ENCODE measurements around the gene SFMBT2.
A peak's percentile ranks its signal among the peaks of the same experiment; 100 is the strongest.
"Not testable (repeated sequence)": the region's sequence is repeated elsewhere in the genome, so short reads cannot be mapped to it uniquely, and the experiment has no call there.

The SFMBT2 gene

DNA sequence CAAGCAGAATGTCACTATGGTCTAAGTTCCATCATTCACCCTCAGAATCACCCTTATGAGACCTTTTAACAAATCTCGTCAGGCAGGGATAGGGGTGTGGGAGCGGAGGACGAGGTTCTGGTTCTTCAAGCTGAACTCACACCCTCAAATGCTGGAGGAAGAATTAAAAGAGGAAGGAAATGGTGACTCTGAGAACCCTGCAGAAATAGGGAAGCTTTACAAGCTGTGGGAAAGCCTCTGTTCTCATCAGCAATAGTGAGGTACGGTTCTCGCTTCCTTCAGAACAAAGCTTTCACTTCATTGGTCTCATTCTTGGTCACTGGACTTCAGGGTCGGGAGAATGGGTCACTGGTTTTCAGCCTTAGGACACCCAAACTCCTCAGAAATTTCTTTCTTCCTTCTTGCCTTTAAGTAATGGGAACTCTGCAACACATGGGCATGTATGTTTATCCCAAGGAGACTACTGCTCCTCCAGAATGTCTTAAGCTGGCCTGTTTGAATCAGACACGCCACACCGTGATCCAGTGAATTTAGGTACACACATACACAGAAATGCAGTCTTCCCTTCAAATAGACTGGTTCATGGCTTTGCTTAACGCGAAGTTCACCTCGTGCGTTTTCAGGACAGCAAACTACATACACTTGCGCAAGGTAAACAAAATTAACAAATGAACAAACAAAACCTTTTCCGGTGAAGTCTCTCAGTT is 226.0 kb downstream of the SFMBT2 start:
- Histone ChIP-seq H3K4me1 (ENCODE audit: control insufficient read depth in 2 of 2, insufficient read depth in 2 of 2, low read length in 2 of 2) (no peaks in the 10 kb centered on the region), H3K36me3 (ENCODE audit: control insufficient read depth in 2 of 2, insufficient read depth in 2 of 2, low read length in 2 of 2) (no peaks in the 10 kb centered on the region), H3K4me3 (ENCODE audit: low read length in 2 of 2) (no peak overlapping the region), H3K9ac (ENCODE audit: low read depth in 1 of 2, low read length in 2 of 2) (no peak overlapping the region), H3K9me3 (ENCODE audit: control insufficient read depth in 2 of 2, low read length in 2 of 2) (no peaks in the 10 kb centered on the region), H3K27me3 (ENCODE audit: control insufficient read depth in 2 of 2, insufficient read depth in 2 of 2, low read length in 2 of 2) (no peaks in the 10 kb centered on the region), H3K27ac (ENCODE audit: low read depth in 2 of 2, low read length in 2 of 2) (peak overlapping the region; percentile 11 to 25)

DNA sequence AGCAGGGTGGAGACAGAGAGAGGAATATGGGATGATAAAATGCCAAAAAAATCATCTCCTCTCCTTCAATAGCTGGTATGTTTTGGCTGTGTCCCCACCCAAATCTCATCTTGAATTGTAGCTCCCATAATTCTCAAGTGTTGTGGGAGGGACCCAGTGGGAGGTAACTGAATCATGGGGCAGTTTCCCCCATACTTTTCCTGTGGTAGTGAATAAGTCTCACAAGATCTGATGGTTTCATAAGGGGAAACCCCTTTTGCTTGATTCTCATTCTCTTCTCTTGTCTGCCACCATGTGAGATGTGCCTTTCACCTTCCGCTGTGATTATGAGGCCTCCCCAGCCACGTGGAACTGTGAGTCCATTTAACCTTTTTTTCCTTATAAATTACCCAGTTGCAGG is 226.7 kb downstream of the SFMBT2 start:
- not testable (repeated sequence) for H3K27me3 ChIP-seq (ENCODE audit: control insufficient read depth in 2 of 2, insufficient read depth in 2 of 2, low read length in 2 of 2); H3K4me1 ChIP-seq (ENCODE audit: control insufficient read depth in 2 of 2, insufficient read depth in 2 of 2, low read length in 2 of 2); H3K9ac ChIP-seq (ENCODE audit: low read depth in 1 of 2, low read length in 2 of 2); H3K9me3 ChIP-seq (ENCODE audit: control insufficient read depth in 2 of 2, low read length in 2 of 2); H3K27ac ChIP-seq (ENCODE audit: low read depth in 2 of 2, low read length in 2 of 2); H3K4me3 ChIP-seq (ENCODE audit: low read length in 2 of 2); H3K36me3 ChIP-seq (ENCODE audit: control insufficient read depth in 2 of 2, insufficient read depth in 2 of 2, low read length in 2 of 2)

DNA sequence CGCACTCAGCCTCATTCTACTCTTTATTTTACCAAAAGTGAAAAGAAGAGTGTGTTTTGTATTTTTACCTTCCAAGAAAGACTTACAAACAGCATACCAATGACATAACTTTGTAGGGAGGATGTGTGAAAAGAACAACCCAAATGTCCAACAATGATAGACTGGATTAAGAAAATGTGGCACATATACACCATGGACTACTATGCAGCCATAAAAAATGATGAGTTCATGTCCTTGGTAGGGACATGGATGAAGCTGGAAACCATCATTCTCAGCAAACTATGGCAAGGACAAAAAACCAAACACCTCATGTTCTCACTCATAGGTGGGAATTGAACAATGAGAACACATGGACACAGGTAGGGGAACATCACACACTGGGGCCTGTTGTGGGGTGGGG is 228.5 kb downstream of the SFMBT2 start:
- not testable (repeated sequence) for H3K9ac ChIP-seq (ENCODE audit: low read depth in 1 of 2, low read length in 2 of 2); H3K27me3 ChIP-seq (ENCODE audit: control insufficient read depth in 2 of 2, insufficient read depth in 2 of 2, low read length in 2 of 2)

DNA sequence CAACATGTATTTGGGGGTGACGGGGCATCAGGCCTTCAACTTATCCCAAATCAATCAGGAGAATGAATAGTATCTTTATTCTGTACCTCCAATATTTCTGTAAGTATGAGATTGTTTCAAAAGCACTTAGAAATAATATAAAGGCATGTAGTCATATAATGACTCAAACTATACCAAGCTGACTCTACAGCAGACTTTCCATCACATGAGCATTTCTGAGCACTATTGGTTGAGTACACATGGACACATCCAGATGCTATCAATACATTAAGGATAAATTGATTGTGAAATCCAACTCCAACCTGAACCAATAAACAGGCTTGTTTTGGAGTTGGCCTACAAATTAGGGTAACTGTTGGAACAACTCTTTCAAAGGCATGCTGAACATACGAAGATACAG is 229.4 kb downstream of the SFMBT2 start:
- H3K4me1 ChIP-seq (ENCODE audit: control insufficient read depth in 2 of 2, insufficient read depth in 2 of 2, low read length in 2 of 2): no peaks in the 10 kb centered on the region
- H3K27ac ChIP-seq (ENCODE audit: low read depth in 2 of 2, low read length in 2 of 2): no peak overlapping the region
- no peaks in the 10 kb centered on the region for H3K9me3 ChIP-seq (ENCODE audit: control insufficient read depth in 2 of 2, low read length in 2 of 2)
- no peaks in the 10 kb centered on the region for H3K27me3 ChIP-seq (ENCODE audit: control insufficient read depth in 2 of 2, insufficient read depth in 2 of 2, low read length in 2 of 2)
- H3K36me3 ChIP-seq (ENCODE audit: control insufficient read depth in 2 of 2, insufficient read depth in 2 of 2, low read length in 2 of 2): peaks cover 0 to 2% of the 10 kb centered on the region in 2 donors
- H3K4me3 ChIP-seq (ENCODE audit: low read length in 2 of 2): no peak overlapping the region
- no peak overlapping the region for H3K9ac ChIP-seq (ENCODE audit: low read depth in 1 of 2, low read length in 2 of 2)

More for the DNA sequence above, 228.5 kb downstream of the SFMBT2 start:
- H3K36me3 ChIP-seq (ENCODE audit: control insufficient read depth in 2 of 2, insufficient read depth in 2 of 2, low read length in 2 of 2); H3K4me3 ChIP-seq (ENCODE audit: low read length in 2 of 2); H3K9me3 ChIP-seq (ENCODE audit: control insufficient read depth in 2 of 2, low read length in 2 of 2); H3K27ac ChIP-seq (ENCODE audit: low read depth in 2 of 2, low read length in 2 of 2); H3K4me1 ChIP-seq (ENCODE audit: control insufficient read depth in 2 of 2, insufficient read depth in 2 of 2, low read length in 2 of 2): not testable (repeated sequence)

DNA sequence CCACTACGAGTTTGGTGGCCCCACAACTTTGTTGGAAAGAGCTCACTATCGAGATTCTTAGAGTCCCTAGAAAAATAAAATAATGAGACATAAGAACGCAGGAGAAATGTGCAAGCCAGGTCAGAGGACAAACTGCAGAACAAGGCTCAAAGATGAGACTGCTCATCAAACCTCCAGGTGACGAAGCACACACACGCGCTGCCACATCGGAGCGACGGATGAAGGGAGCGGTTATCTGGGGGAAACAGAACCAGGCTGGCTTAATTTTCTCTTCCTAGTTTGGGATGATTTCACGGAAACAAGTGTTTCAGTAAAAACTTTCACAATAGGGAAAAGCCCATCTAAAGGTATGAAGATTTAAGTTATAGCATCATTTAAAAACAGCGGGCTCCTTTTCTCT is 231.3 kb downstream of the SFMBT2 start:
- Histone ChIP-seq H3K4me3 (ENCODE audit: low read length in 2 of 2) (no peak overlapping the region), H3K9me3 (ENCODE audit: control insufficient read depth in 2 of 2, low read length in 2 of 2) (no peaks in the 10 kb centered on the region), H3K27ac (ENCODE audit: low read depth in 2 of 2, low read length in 2 of 2) (no peak overlapping the region), H3K27me3 (ENCODE audit: control insufficient read depth in 2 of 2, insufficient read depth in 2 of 2, low read length in 2 of 2) (no peaks in the 10 kb centered on the region), H3K9ac (ENCODE audit: low read depth in 1 of 2, low read length in 2 of 2) (no peak overlapping the region), H3K36me3 (ENCODE audit: control insufficient read depth in 2 of 2, insufficient read depth in 2 of 2, low read length in 2 of 2) (peaks cover 0 to 7% of the 10 kb centered on the region in 2 donors), H3K4me1 (ENCODE audit: control insufficient read depth in 2 of 2, insufficient read depth in 2 of 2, low read length in 2 of 2) (no peaks in the 10 kb centered on the region)

DNA sequence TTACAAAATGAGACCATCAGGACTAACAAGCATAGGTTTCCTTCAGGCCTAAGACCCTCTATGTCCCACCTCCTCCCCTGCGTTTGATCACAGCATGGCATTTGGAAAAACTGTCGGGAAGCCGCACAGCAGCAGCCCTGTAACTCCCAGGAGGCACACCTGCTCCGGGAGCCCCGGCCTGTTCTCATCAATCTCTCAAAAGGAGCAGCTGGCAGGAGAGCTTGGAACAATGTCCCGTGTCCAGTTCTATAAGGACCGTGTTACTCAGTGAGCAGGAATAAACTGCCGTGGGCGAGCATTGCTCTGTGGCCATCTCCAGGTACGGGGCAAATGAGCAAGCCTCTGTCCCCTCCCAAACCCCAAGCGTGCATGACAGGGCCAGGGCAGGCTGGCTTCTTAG is 236.9 kb downstream of the SFMBT2 start:
- Histone ChIP-seq H3K4me1 (ENCODE audit: control insufficient read depth in 2 of 2, insufficient read depth in 2 of 2, low read length in 2 of 2) (no peaks in the 10 kb centered on the region), H3K4me3 (ENCODE audit: low read length in 2 of 2) (no peak overlapping the region), H3K9me3 (ENCODE audit: control insufficient read depth in 2 of 2, low read length in 2 of 2) (no peaks in the 10 kb centered on the region), H3K27ac (ENCODE audit: low read depth in 2 of 2, low read length in 2 of 2) (no peak overlapping the region), H3K36me3 (ENCODE audit: control insufficient read depth in 2 of 2, insufficient read depth in 2 of 2, low read length in 2 of 2) (peaks cover 7 to 25% of the 10 kb centered on the region in 2 donors), H3K27me3 (ENCODE audit: control insufficient read depth in 2 of 2, insufficient read depth in 2 of 2, low read length in 2 of 2) (no peaks in the 10 kb centered on the region), H3K9ac (ENCODE audit: low read depth in 1 of 2, low read length in 2 of 2) (no peak overlapping the region)

DNA sequence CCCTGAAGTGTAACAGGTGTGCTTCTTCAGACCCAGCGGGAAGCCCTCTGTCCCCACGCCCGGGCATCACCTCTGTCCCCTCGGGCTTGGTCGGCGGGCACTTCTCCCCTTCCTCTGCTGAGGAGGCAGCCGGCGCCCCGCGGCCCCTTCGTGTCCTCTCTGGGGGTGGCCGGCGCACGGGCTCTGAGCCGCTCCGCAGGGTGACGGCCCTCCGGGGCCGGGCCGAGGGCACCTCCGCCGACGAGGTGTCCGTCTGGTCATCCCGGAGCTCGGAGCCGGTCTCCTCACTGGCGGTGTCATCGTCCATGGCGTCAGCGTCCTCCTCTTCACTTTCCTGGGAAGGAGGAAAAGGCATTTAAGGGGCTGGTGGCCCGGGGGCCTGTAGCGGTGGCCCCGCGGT is 239.0 kb downstream of the SFMBT2 start:
- Histone ChIP-seq H3K27ac (ENCODE audit: low read depth in 2 of 2, low read length in 2 of 2) (no peak overlapping the region), H3K4me3 (ENCODE audit: low read length in 2 of 2) (no peak overlapping the region), H3K4me1 (ENCODE audit: control insufficient read depth in 2 of 2, insufficient read depth in 2 of 2, low read length in 2 of 2) (no peaks in the 10 kb centered on the region), H3K36me3 (ENCODE audit: control insufficient read depth in 2 of 2, insufficient read depth in 2 of 2, low read length in 2 of 2) (peaks cover 9 to 24% of the 10 kb centered on the region in 2 donors), H3K9ac (ENCODE audit: low read depth in 1 of 2, low read length in 2 of 2) (no peak overlapping the region), H3K27me3 (ENCODE audit: control insufficient read depth in 2 of 2, insufficient read depth in 2 of 2, low read length in 2 of 2) (no peaks in the 10 kb centered on the region), H3K9me3 (ENCODE audit: control insufficient read depth in 2 of 2, low read length in 2 of 2) (peaks cover 0 to 2% of the 10 kb centered on the region in 2 donors)

DNA sequence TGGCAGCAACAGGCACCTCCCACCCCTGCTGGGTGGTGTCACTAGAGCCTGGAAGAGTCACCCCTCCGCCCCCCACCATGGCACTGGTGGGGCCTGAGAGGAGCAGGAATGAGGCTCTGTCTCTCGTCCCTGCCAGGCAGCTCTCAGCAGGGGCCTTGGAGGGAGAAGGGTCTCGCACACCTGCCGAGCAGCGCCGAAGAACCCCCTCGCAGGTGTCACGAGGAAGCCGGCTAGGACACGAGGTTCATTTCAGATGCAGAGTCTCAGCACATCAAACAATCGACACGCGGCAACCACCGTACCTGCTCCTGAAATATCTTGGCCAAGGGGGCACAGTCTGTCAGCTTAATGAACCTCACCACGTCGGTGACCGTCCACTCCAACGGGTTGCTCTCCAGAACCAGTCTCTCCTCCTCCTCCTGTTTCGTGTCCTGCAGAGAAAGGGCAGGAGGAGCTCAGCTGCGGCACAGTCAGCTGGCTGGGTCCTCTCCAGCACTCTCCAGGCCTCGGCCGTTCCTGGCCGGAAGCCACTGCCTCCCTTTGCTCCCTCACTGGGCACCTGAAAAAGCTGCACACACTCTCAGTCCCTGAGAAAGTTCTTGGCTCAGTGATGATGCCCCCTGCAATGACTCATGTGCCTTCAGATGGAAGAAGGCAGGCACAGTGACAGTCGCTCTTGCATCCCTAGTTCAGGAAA is 240.1 kb downstream of the SFMBT2 start:
- H3K27me3 ChIP-seq (ENCODE audit: control insufficient read depth in 2 of 2, insufficient read depth in 2 of 2, low read length in 2 of 2): no peaks in the 10 kb centered on the region
- peaks cover 9 to 25% of the 10 kb centered on the region in 2 donors for H3K36me3 ChIP-seq (ENCODE audit: control insufficient read depth in 2 of 2, insufficient read depth in 2 of 2, low read length in 2 of 2)
- H3K9me3 ChIP-seq (ENCODE audit: control insufficient read depth in 2 of 2, low read length in 2 of 2): peaks cover 0 to 2% of the 10 kb centered on the region in 2 donors
- no peak overlapping the region for H3K9ac ChIP-seq (ENCODE audit: low read depth in 1 of 2, low read length in 2 of 2)
- H3K27ac ChIP-seq (ENCODE audit: low read depth in 2 of 2, low read length in 2 of 2): no peak overlapping the region
- H3K4me1 ChIP-seq (ENCODE audit: control insufficient read depth in 2 of 2, insufficient read depth in 2 of 2, low read length in 2 of 2): no peaks in the 10 kb centered on the region
- H3K4me3 ChIP-seq (ENCODE audit: low read length in 2 of 2): no peak overlapping the region

DNA sequence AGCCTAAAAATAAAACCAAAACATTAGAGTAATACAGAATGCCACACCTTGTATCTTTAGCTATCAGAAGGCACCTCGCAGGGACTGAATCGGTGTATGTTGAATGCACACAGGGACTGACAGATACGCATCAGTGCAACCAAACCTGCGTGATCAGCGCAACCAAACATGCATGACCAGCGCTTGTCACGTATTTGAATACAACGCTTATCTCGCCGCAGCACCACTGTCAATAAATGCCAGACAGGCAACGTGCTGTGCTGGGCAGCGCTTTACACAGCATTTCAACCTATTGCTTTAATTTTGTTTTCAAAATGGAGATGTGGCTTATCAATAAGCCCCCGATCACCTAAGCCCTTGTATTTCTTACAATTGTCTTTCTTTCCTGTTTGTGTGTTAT is 242.4 kb downstream of the SFMBT2 start:
- Histone ChIP-seq H3K4me3 (ENCODE audit: low read length in 2 of 2) (no peak overlapping the region), H3K36me3 (ENCODE audit: control insufficient read depth in 2 of 2, insufficient read depth in 2 of 2, low read length in 2 of 2) (peaks cover 9 to 24% of the 10 kb centered on the region in 2 donors), H3K4me1 (ENCODE audit: control insufficient read depth in 2 of 2, insufficient read depth in 2 of 2, low read length in 2 of 2) (no peaks in the 10 kb centered on the region), H3K27ac (ENCODE audit: low read depth in 2 of 2, low read length in 2 of 2) (no peak overlapping the region), H3K27me3 (ENCODE audit: control insufficient read depth in 2 of 2, insufficient read depth in 2 of 2, low read length in 2 of 2) (no peaks in the 10 kb centered on the region), H3K9me3 (ENCODE audit: control insufficient read depth in 2 of 2, low read length in 2 of 2) (peaks cover 0 to 4% of the 10 kb centered on the region in 2 donors), H3K9ac (ENCODE audit: low read depth in 1 of 2, low read length in 2 of 2) (no peak overlapping the region)

DNA sequence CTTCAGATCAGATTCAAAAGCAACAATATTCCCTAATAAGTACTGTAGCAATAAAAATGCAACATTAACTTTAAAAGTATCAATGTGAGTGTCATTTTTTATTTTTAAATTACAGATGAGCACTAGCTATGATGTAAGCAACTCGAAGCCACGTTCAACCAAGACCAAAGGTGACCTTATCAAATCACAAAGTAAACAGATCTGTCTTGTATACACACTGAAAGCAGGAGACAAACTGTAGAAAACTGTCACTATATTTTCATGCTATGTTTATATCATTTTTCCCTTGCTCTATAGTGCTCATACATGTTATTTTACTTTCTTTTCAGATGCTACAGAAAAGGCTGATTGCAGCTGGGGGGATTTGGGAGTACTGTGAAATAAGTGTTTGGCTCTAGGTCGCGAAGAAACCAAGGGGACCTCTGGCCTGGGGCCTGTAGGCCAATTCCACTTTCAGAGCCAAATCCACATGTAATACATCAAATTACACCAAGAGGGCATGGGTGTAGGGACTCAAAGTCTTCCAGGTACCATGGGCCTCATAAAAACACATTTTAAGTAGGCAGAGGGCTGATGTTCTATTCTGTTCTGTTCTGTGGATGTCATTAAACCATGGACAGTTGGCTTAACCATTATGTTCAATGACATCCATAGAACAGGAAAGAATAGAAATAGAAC is 245.2 kb downstream of the SFMBT2 start:
- H3K9ac ChIP-seq (ENCODE audit: low read depth in 1 of 2, low read length in 2 of 2): no peak overlapping the region
- H3K36me3 ChIP-seq (ENCODE audit: control insufficient read depth in 2 of 2, insufficient read depth in 2 of 2, low read length in 2 of 2): peaks cover 2 to 15% of the 10 kb centered on the region in 2 donors
- no peaks in the 10 kb centered on the region for H3K27me3 ChIP-seq (ENCODE audit: control insufficient read depth in 2 of 2, insufficient read depth in 2 of 2, low read length in 2 of 2)
- H3K27ac ChIP-seq (ENCODE audit: low read depth in 2 of 2, low read length in 2 of 2): no peak overlapping the region
- H3K9me3 ChIP-seq (ENCODE audit: control insufficient read depth in 2 of 2, low read length in 2 of 2): peaks cover 0 to 4% of the 10 kb centered on the region in 2 donors
- no peak overlapping the region for H3K4me3 ChIP-seq (ENCODE audit: low read length in 2 of 2)
- H3K4me1 ChIP-seq (ENCODE audit: control insufficient read depth in 2 of 2, insufficient read depth in 2 of 2, low read length in 2 of 2): no peaks in the 10 kb centered on the region
